NCI-H774 (cell line): Measurements from ENCODE around the gene KCNAB1.
"Not testable (repeated sequence)": the region's sequence is repeated elsewhere in the genome, so short reads cannot be mapped to it uniquely, and the experiment has no call there.

Source experiments
- DNase-seq: peaks from one replicate; lab custom pipeline; 2025; lab: John Stamatoyannopoulos, UW

Gene KCNAB1

GRCh38 chr3:156137397-156137796, 17.0 kb downstream of the KCNAB1 start:
- not testable (repeated sequence) for DNase-seq

GRCh38 chr3:156140001-156140595, 19.7 kb downstream of the KCNAB1 start:
- no peak for DNase-seq

GRCh38 chr3:156142702-156143101, 22.3 kb downstream of the KCNAB1 start:
- DNase-seq = no peak

- no peak for DNase-seq
Observed at GRCh38 chr3:156143136-156143535, 22.8 kb downstream of the KCNAB1 start.

- no peak for DNase-seq
Observed at GRCh38 chr3:156144060-156144459, 23.7 kb downstream of the KCNAB1 start.

- peak; percentile 21 for DNase-seq
Observed at GRCh38 chr3:156145866-156146265, 25.5 kb downstream of the KCNAB1 start.

- DNase-seq = no peak
Observed at GRCh38 chr3:156148345-156148945, 28.1 kb downstream of the KCNAB1 start.

- no peak for DNase-seq
Observed at GRCh38 chr3:156148946-156149381, 28.6 kb downstream of the KCNAB1 start.

- no peak for DNase-seq
Observed at GRCh38 chr3:156149876-156150275, 29.5 kb downstream of the KCNAB1 start.

- peak; percentile 68 for DNase-seq
Observed at GRCh38 chr3:156150434-156151066, 30.2 kb downstream of the KCNAB1 start.

- DNase-seq = peak; percentile 80
Observed at GRCh38 chr3:156151824-156152428, 31.5 kb downstream of the KCNAB1 start.

- no peak for DNase-seq
Observed at GRCh38 chr3:156158656-156159295, 38.4 kb downstream of the KCNAB1 start.

- DNase-seq = peak; percentile 38
Observed at GRCh38 chr3:156160647-156161046, 40.3 kb downstream of the KCNAB1 start.

GRCh38 chr3:156161172-156161571, 40.8 kb downstream of the KCNAB1 start:
- peak; percentile 64 for DNase-seq

- DNase-seq = no peak
Observed at GRCh38 chr3:156163848-156164247, 43.5 kb downstream of the KCNAB1 start.

- DNase-seq = no peak
Observed at GRCh38 chr3:156166808-156167207, 46.4 kb downstream of the KCNAB1 start.

- no peak for DNase-seq
Observed at GRCh38 chr3:156170571-156170970, 50.2 kb downstream of the KCNAB1 start.

GRCh38 chr3:156171281-156172267, 51.2 kb downstream of the KCNAB1 start:
- DNase-seq = no peak

GRCh38 chr3:156172536-156172935, 52.2 kb downstream of the KCNAB1 start:
- no peak for DNase-seq

GRCh38 chr3:156174229-156174847, 54.0 kb downstream of the KCNAB1 start:
- peak; percentile 36 for DNase-seq

GRCh38 chr3:156175570-156175969, 55.2 kb downstream of the KCNAB1 start:
- DNase-seq = no peak
